Upper lobe of right lung (tissue), 1 donor: ENCODE measurements around the gene STAP2. TPM values are rescaled to one million over a fixed set of nuclear protein-coding genes. Genes with fewer than 3 reads are reported as not detected.

Experiments
- ATAC-seq: fragments of 200-7000 bp; cut with Tn5 transposase; one replicate; pipeline ENCODE4 v1.9.1; 2020; ENCODE audit warnings: mild to moderate bottlenecking, moderate library complexity
- DNase-seq: peaks from one replicate; pipeline ENCODE4 v3.0.0-alpha.2; 2020
- H3K27ac ChIP-seq: fragments of 200-600 bp; one replicate; pipeline ENCODE4 v1.8.0; 2022
- H3K27me3 ChIP-seq: fragments of 200-600 bp; one replicate; pipeline ENCODE4 v1.8.0; 2022; ENCODE audit warnings: mild to moderate bottlenecking
- H3K36me3 ChIP-seq: fragments of 200-600 bp; one replicate; pipeline ENCODE4 v1.8.0; 2022
- H3K4me1 ChIP-seq: fragments of 200-600 bp; one replicate; pipeline ENCODE4 v1.8.0; 2022
- H3K4me3 ChIP-seq: fragments of 200-600 bp; one replicate; pipeline ENCODE4 v1.8.0; 2022; ENCODE audit warnings: mild to moderate bottlenecking
- H3K9me3 ChIP-seq: fragments of 200-600 bp; one replicate; pipeline ENCODE4 v1.8.0; 2022
- intact Hi-C: fragments of 100-400 bp; cut with DNase I; formaldehyde crosslinking; loops from one replicate; pipeline ENCODE4 v1.11.0; 2022
- total RNA-seq: library from RNA; stranded (reverse); fragmentation: NEBNext Ultra II Directional; extraction: Animal tissue kit (Norgen Biotek cat#: 25700); gene quantifications from one replicate; pipeline ENCODE4 v1.2.1, GENCODE V29; 2021
- TF ChIP-seq, protein P1 (sequence below): fragments of 200-600 bp; IDR thresholded peaks from one replicate; pipeline ENCODE4 v1.8.0; 2022; ENCODE audit warnings: antibody characterized with exemption
- donor health status: DM: no; HTN: yes; CAD: no; lungs with severe emphysema.

The STAP2 gene
- total RNA-seq, 1 donor from 2014 or later = 16.1 TPM

DNA sequence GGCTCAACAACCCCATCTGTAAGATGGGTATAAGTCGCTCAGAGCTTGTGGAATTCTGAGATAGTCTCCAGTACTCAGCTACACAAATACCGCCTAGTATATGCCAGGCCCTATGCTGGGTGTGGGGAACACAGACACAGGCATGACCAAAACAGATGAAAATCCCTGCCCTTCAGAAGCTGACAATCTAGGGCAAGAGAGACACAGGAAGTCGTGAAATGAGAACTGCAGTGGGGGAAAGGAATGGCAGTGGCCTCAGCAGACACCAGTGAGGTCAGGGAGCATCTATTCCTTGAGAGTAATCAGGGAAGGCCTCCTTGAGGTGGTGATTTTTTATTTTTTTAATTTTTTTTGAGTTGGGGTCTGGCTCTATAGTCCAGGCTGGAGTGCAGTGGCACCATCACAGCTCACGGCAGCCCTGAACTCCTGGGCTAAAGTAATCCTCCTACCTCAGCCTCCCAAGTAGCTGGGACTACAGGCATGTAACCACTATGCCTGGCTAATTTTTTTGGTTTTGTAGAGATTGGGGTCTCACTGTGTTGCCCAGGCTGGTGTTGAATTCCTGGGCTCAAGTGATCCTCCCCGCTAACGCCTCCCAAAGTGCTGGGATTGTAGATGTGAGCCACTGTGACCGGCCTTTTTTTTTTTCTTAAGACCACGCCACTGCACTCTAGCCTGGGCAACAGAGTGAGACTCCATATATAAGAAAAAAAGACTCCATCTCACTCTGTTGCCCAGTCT lies 39.6 kb downstream of the STAP2 start:
- intact Hi-C loops = no loop called here
- TF ChIP-seq, protein P1, sequence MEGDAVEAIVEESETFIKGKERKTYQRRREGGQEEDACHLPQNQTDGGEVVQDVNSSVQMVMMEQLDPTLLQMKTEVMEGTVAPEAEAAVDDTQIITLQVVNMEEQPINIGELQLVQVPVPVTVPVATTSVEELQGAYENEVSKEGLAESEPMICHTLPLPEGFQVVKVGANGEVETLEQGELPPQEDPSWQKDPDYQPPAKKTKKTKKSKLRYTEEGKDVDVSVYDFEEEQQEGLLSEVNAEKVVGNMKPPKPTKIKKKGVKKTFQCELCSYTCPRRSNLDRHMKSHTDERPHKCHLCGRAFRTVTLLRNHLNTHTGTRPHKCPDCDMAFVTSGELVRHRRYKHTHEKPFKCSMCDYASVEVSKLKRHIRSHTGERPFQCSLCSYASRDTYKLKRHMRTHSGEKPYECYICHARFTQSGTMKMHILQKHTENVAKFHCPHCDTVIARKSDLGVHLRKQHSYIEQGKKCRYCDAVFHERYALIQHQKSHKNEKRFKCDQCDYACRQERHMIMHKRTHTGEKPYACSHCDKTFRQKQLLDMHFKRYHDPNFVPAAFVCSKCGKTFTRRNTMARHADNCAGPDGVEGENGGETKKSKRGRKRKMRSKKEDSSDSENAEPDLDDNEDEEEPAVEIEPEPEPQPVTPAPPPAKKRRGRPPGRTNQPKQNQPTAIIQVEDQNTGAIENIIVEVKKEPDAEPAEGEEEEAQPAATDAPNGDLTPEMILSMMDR = no peak
- H3K27ac ChIP-seq = no peak overlapping the region

DNA sequence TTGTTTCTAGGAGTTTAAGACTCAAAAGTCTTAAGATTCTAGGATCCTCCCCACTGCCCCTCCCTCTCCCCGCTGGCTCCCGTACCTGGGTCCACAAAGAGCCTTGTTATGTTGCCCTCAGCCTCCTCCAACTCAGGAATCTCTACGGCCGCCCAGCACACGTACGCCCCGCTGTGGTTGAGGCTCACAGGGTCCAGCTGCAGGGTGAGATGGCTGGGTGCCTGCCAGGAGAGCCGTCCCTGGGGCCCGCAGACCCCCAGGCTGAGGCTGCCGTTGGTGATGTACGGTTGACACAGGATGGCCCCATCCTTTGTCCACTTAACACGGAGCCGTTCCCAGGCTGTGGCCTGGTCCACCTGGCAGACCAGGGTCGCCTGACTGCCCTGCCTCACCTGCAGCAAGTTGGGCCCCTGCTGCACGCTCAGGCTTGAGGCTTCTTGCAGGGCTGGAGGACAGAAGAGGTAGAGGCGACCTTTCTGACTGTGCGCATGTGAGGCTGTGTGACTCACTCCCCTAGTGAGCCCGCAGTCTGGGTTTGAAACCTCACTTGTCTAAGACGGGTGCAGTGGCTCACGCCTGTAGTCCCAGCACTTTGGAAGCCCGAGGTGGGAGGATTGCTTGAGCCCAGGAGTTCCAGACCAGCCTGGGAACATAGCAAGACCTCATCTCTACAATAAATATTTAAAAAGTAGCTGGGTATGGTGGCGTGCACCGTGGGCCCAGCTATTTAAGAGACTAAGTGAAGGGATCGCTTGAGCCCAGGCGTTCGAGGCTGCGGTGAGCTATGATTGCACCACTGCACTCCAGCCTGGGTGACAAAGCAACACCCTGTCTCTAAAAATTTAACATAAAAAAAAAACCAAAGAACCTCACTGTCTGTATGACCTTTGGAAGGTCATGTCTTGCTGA lies 40.5 kb downstream of the STAP2 start:
- no peaks in the 10 kb centered on the region for H3K4me1 ChIP-seq
- no peaks in the 10 kb centered on the region for H3K9me3 ChIP-seq
- no peaks in the 10 kb centered on the region for H3K36me3 ChIP-seq
- TF ChIP-seq, protein P1 = no peak
- DNase-seq (no peak), ATAC-seq (peak; percentile 18)
- H3K4me3 ChIP-seq = no peak overlapping the region
- intact Hi-C loops = no loop called here
- H3K27me3 ChIP-seq = peaks cover 19% of the 10 kb centered on the region
- H3K27ac ChIP-seq = no peak overlapping the region

More for the DNA sequence above, 39.6 kb downstream of the STAP2 start:
- Histone ChIP-seq H3K4me3 (no peak overlapping the region), H3K4me1 (no peaks in the 10 kb centered on the region), H3K27me3 (peaks cover 25% of the 10 kb centered on the region), H3K36me3 (no peaks in the 10 kb centered on the region), H3K9me3 (no peaks in the 10 kb centered on the region)
- no peak for DNase-seq
- ATAC-seq = no peak

DNA sequence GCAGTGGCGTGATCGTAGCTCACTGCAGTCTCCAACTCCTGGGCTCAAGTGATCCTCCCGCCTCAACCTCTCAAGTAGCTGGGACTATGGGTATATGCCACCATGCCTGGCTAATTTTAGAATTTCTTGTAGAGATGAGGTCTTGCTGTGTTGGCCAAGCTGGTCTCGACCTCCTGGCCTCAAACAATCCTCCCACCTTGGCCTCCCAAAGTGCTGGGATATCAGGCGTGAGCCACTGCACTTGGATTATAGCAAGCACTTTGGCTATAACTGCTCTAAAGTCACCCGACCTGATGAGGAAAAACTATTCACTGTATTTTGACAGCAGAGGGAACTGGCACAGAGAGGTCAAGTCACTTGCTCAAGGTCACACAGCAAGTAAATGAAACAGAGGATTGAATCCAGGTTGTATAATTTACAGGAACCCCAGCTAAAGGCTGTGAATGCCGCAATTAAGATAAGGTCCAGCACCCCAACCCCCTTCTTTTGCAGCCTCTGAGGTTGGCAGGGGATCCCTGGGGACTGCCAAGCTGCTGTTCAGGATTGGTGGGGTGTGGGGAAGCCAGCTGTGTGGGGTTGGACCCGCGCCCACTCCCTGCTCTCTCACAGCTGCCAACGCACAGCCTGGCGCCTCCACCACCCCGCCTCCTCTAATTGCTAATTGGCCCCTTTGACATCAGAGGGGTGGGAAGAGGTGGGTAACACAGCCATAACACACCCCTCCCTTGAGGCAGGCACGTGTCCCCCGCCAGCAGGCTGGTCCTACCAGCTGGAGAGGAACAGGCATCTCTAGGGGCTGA lies 42.5 kb downstream of the STAP2 start:
- peak; percentile 34 for ATAC-seq
- H3K4me1 ChIP-seq = no peaks in the 10 kb centered on the region
- no peak overlapping the region for H3K27ac ChIP-seq
- TF ChIP-seq, protein P1 = no peak
- peaks cover 19% of the 10 kb centered on the region for H3K27me3 ChIP-seq
- H3K36me3 ChIP-seq = no peaks in the 10 kb centered on the region
- intact Hi-C loops = no loop called here
- H3K4me3 ChIP-seq = no peak overlapping the region
- no peaks in the 10 kb centered on the region for H3K9me3 ChIP-seq
- no peak for DNase-seq

DNA sequence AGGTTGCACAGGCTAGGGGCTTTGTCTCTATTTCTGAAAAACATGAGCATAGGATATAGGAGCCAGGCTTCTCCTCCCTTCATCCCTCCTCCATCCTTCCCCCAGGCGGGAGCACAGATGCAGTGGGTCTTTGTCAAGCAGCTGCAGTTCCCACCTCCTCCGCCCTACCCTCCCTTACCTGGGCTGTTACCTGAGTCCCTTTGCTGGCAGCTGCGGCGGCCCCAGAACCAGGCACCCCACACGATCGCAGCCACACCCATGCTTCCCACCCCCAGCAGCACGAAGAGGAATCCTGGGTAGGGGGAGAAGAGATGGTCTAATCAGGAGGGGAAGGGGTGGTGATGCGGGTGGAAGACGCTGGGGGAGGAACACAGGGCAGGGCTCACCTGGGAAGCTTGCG lies 44.2 kb downstream of the STAP2 start:
- intact Hi-C loops = no loop called here
- H3K27me3 ChIP-seq = peaks cover 19% of the 10 kb centered on the region
- TF ChIP-seq, protein P1 = no peak
- ATAC-seq (no peak), DNase-seq (no peak)
- no peaks in the 10 kb centered on the region for H3K9me3 ChIP-seq
- H3K4me1 ChIP-seq = no peaks in the 10 kb centered on the region
- H3K4me3 ChIP-seq = no peak overlapping the region
- H3K27ac ChIP-seq = no peak overlapping the region
- no peaks in the 10 kb centered on the region for H3K36me3 ChIP-seq

DNA sequence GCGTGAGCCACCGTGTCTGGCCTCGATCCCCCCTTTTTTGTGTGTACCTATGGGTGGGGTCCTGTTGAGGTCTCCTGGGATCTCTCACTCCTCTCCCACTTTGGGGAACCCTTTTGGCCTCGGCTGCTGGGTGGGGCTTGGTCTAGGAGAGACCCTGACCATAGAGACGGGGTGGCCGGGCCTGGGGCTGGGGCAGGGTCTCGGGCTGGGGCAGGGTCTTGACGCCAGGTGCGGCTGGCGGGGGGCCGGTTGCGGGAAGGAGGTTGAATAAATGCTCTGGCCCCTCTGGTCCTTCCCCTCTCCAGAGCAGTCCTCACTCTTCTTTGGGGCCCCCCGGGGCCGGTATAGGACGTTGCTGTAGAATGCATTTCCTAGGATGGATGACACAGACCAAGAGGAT lies 46.1 kb downstream of the STAP2 start:
- Histone ChIP-seq H3K4me1 (no peaks in the 10 kb centered on the region), H3K4me3 (no peak overlapping the region), H3K9me3 (no peaks in the 10 kb centered on the region), H3K27me3 (peaks cover 23% of the 10 kb centered on the region), H3K36me3 (no peaks in the 10 kb centered on the region), H3K27ac (no peak overlapping the region)
- intact Hi-C loops = no loop called here
- TF ChIP-seq, protein P1 = no peak
- no peak for ATAC-seq
- no peak for DNase-seq
